ENCODE measurements around the gene SAP30L.

Gene SAP30L, protein sequence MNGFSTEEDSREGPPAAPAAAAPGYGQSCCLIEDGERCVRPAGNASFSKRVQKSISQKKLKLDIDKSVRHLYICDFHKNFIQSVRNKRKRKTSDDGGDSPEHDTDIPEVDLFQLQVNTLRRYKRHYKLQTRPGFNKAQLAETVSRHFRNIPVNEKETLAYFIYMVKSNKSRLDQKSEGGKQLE

DNA sequence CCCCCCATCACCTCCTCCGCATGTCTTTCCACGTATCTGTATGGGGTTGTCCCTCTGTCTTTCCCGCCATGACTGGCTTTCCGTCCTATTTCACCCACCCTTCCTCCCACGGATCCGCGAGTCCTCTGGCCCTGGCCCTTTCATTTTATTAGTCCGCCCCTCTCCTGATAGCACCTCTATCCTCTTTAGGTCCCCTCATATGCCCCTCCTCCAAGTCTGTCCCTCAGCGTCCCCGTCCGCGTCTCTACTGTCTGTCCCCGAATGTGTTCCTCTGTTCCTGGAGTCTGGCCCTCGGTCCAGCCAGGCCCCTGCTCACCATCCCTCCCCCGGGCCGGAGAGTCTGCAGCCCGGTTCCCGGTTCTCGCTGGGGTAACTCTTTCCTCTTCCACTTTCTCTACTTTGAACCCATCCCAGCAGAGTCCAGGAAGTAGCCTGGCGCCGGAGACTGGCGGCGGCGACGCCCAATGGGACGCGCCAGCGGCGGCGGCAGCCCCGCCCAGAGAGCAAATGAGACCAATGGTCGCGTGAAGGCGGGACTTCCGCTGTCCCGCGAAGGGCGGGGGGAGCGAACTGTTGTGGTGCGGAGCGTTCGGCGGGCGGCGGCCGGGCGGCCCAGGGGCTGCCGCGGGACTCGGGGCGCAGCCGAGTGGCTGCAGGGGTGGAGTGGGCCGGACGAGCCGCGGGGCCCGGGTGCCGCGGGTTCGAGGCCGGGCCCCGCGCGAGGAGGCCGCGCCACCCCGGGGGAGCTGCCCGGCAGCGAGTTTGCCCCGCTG, at the start of gene SAP30L:
Gene SAP30L, plus strand, starts transcription at position 576 of the 773 bp plus-strand sequence. CDS start 608 bp downstream, outside the sequence.
- DNase-seq: peak; percentile 80

DNA sequence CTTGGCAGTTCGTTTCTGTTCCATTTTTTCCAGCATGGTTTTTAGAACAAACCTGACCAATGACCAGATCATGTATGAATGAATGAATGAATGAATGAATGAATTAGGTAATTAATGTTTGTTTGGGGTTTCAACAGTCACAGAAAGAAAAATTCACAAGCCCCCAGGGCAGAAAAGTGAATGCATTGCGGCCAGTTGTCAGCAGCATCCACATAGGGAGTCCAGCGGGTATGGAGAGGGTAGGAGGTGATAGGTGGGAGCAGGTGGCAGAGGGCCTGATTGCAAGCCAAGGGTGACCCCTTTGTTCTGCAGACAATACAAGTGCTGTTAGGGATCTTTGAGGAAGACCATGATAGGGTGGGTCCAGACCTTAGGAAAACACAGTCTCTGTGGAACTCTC, 49.7 kb upstream of the SAP30L start:
- DNase-seq: no peak

DNA sequence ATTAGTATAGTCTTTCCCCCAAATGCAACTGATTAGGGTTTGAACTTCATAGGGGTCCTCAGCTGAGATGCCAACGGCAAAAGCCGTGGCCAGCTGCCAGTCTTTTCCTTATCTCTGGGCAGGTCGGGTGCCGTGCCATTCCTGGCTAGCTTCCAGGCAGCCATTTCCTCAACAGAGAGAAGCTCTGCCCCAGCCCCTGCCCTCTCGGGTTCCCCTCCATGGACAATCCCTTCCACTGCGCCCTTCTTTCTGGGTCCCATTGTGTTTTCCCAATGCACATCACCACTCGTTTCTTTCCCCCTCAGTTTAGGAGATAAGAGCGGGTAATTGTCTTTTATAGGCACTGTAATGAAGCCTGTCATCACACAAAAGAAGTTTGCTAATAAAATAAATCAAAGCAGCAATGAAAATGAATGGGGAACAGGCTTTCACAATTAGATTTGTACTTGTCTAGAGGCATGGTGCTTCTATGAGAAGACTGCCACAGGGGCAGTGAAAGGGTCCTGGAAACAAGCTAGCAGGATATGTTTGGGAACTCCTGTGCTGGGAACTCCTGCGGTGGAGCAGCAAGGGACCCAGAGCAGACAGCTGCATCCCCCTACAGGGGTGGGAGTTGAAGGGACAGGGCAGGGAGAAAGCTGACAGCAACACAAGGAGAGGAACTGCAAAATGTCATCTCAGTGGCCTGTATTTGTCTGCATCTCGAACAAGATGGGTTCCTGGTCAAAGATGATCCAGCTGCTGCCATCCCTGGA, 48.0 kb upstream of the SAP30L start:
- no peak for DNase-seq

DNA sequence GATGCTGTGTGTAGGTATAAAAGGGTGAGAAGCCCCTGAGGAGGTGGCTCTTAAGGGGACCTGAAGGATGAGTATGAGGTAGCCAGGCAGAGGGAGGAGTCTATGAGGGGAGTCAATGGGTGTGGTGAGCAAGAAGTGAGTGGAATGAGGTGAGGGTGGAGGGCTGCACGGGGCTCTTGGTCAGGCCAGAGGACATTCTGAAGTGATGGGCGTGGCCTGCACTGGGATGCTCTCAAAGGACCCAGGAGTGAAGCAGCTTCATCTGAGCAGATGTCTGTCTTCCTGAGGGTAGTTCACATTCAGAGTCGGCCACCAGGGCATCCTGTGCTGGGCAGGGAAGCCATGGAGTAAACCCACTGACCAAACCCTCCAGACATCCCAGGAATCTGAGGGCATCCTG, 45.1 kb upstream of the SAP30L start:
- DNase-seq: no peak

DNA sequence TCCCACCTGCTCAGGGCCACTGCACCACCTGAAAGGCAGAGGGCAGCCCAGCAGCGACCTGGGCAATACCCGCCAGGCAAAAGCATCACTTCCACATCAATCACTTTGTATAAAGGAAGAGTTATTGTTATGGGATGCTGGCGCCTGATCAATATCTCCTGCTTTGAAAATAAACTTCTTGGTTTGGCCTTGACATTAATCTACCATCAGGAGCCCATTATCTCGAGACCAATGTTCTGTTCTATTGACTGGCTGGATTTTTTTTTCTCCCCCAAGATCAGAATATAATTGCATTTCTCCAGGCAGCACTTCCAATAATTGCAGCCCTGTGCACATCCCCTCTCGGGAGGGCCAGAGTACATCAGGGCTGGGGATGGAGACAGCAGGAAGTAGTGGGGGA, 44.4 kb upstream of the SAP30L start:
- no peak for DNase-seq

DNA sequence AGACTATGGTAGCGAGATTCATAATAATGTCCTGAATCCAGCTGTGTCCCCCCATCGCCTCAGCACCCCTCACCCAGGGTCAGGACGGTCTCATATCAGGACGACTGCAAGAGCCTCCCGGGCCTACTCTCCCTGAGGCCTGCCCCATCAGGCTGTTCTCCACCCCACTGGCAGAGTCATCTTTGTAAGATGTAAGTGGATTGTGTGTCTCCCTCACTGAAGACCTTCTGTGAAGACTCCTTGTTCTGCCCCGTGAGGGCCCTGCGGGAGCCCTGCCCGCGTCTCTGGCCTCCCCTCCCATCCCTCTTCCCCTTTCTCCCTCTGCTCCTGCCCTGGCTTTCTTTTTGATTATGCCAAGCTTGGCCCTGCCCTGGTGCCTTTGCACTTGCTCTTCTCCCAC, 43.9 kb upstream of the SAP30L start:
- DNase-seq: no peak

DNA sequence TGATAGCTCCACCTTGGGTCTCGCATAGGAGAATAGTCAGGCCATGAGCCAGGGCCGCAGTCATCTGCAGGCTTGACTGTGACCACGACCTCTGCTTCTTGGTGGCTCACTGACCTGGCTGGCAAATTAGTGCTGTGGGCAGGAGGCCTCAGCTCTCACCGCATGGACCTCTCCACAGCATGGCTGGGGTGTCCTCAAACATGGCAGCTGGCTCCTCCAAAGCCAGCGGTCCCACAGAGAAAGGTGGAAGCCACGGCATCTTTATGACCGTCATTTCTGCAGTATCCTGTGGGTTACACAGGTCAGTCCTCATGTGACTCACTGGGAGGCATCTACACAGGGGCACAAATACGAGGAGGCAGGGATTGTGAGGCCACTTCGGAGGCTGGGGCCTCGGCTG, 43.2 kb upstream of the SAP30L start:
- DNase-seq: no peak

DNA sequence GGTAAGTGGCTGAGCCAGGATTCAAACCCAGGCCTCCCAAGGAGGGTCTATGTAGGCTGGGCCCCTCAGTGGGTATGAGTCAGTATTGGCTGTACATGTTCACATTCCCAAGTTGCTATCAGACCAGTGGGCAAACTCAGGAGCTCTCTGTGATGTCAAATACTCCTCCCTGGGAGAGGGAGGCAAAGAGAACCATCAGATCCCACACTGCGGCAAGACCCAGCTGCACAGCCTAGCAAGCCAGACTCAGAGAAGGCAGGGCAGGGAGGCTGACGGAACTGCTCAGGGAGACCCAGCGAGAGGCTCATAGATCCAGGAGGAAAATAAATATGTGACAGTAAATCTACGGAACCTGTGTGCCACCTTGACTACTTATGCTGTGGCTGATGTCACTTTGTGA, 42.6 kb upstream of the SAP30L start:
- DNase-seq: no peak

DNA sequence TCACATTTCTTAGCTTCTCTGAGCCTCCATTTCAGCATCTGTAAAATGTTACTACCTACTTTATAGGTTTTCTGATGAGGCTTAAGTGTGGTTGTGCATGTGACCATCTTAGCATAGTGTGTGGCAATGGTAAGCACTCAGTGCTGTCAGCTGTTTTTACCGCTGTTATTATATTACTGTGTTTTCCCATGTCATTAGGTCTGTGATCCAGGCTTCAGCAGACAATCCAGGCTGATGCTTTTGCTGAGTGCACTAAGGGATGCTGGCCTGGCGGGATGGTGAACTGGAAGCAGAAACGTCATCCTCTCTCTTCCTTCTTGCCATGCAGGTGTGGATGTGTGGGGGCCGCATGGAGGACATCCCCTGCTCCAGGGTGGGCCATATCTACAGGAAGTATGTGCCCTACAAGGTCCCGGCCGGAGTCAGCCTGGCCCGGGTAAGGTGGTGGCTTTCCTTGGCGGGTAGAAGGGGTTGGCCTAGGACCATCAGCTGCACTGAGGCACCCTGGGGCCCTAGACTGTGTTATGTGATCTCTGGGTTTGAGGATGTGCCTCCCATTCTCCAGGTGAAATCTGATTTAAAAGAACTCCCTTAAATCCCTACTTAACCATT, 41.9 kb upstream of the SAP30L start:
- no peak for DNase-seq

DNA sequence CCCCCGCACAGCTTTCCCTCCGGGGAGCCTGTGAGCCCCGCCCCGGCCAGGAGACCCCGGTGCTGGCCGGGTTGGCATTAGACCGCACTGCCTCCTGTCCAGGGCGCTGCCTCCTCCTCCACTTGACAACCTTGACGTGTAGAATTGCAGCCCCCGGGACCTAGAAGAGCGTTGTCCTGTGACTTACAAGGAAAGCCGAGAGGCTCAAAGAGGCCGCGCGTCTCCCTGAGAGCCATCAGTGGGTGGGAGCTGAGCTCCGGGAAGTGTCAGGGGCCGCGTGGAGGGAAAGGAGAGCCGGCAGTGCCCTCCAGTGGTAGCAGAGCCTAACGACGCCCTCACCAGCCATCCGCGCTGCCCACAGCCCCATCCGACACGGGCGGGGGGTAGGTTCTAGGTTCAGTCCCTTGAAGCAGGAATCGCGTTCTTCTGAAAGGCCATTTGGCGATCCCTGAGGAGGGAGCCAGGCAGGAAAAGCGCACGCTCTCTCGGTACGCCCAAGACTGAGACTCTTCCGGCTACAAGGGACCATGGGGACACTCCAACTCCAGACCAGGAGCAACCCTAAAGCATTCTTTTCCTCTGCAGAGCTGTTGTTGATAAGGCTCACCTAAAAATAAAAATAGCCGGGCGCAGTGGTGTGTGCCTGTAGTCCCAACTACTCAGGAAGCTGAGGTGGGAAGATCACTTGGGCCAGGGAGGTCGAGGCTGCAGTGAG, 40.6 kb upstream of the SAP30L start:
- DNase-seq: peak; percentile 66

DNA sequence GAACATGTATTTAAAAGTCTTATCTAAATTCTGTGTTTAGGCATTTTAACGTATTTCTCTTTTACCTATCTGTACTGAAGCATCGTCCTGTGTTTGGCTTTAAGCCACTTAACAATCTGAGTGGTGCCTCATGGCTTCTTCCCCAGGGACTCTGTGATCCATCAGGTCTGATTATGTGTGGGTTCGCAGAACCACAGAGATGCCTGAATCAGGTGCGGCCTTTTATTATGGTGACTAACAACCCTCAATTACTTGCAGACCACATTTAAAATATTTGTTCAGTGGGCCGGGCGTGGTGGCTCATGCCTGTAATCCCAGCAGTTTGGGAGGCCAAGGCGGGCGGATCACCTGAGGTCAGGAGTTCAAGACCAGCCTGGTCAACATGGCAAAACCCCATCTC, 39.6 kb upstream of the SAP30L start:
- DNase-seq: no peak

DNA sequence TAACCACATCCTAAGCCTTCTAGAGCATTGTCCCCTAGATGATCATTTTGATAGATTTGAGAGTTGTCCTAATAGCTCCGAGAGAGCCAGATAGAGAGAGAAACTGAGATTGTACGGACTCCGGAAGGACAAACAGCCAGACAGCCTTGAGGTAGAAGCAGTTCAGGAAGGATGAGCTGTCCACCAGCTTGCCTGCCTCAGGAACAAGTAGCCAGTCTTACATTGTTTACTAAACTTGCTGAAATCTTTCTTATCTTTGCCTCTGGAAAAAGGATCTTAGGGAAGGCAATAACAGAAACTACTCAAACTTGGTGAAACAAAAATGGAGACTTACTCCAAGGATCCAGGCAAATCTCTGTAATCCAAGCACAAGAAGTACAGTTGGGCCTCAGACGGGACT, 39.0 kb upstream of the SAP30L start:
- DNase-seq: no peak

DNA sequence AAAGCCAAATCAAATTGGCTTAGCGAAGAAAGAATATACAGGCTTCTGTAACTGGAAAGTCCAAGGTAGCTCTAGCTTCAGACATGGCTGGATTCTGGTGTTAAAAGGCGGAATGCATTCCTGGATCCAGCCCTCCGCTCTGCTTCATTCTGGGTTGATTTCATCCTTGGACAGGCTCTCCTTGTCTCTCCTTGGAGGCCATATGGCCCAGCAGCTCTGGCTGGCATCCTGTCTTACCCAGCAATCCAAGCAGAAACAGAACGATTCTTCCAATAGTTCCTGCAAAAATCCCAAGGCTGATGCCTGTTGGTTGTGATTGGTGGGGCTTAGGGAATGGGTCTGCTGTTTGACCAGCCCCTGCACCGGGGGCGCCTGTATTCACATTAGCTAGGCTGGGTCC, 37.0 kb upstream of the SAP30L start:
- no peak for DNase-seq

DNA sequence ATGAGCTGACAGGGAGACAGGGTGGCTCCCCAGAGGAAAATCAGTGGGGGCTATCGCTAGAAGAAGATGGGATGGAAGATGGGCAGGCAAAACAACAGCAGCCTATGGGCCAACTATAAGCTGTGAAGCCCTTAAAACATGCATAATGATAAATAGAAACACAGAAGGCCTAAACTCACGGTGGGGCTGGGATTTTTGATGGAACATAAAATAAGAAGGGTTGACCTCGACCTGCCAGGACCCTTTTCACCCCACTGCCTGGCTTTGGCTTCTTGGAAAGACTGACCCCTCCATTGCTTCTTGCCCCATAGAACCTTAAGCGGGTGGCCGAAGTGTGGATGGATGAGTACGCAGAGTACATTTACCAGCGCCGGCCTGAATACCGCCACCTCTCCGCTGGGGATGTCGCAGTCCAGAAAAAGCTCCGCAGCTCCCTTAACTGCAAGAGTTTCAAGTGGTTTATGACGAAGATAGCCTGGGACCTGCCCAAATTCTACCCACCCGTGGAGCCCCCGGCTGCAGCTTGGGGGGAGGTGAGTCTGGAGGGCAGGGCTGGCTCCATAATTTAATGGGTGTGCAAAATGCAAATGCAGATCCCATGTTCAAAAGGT, 36.5 kb upstream of the SAP30L start:
- no peak for DNase-seq

DNA sequence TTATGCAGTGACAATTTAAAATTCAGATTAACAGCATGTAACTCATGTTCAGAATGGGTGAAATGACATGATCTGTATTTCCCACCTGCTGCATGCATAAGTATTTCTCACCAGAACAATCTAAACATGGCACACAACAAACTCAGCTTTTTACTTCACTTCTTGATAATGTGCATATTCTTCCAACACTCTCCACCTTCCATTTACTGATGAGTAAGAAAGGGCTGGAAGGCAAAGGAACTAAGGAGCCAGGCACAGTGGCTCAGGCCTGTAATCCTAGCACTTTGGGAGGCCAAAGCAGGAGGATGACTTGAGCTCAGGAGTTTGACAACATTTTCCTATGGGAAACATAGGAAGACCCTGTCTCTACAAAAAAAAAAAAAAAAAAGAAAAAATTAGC, 35.8 kb upstream of the SAP30L start:
- no peak for DNase-seq

DNA sequence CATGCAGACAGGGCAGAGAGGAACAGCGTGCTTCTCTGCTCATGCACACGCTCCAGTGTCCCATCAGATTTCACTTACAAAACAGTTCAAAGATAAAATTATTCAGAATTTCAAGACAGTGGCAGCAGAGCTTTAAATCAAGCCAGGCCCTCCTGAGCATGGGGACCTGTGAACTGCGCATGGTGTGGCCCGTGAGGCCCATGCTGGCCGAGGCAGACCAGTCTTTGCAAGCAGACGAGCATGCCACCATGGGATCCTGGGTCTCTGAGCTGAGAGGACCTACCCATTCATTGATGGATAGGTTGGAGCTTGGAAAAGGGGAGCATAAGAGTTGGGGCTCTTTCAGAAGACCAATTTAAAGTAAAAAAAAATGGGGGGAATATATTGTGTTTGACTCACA, 35.0 kb upstream of the SAP30L start:
- DNase-seq: no peak

DNA sequence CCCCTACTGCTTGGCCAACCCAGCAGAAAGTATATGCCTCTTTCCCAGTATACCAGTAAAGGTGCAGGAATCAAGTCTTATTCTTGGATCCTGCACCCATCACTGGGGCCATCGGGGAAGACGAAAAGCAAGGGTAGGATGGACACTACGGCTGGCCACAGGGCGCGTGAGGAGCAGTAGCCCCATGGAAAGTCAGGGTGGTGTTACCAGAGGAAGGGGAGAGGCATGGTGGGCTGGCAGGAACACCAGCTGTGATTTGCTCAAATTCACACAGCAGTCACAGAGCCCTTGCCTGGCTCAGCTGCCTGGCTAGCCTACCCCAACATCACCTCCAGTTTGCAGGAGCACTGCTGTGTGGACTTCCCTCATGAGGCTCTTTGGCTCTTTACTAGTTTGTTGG, 34.5 kb upstream of the SAP30L start:
- DNase-seq: no peak

DNA sequence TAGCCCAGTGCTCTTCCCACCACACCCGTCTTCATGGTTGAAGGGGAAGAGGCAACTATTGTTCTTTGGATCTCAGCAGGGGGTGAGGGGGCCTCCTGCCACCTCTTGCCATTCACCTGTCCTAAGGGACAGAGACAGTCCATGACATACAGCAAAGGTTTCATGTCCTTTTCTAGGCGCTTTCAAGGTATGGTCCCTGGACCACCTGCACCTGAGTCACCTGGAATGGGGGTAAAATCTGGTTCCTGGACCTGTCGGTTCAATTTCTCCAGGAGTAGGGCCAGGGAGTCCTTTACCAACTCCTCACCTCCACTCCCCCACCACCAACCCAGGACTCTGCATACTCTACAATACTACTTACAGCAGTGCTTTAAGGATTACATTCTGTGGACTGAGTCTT, 33.5 kb upstream of the SAP30L start:
- no peak for DNase-seq

DNA sequence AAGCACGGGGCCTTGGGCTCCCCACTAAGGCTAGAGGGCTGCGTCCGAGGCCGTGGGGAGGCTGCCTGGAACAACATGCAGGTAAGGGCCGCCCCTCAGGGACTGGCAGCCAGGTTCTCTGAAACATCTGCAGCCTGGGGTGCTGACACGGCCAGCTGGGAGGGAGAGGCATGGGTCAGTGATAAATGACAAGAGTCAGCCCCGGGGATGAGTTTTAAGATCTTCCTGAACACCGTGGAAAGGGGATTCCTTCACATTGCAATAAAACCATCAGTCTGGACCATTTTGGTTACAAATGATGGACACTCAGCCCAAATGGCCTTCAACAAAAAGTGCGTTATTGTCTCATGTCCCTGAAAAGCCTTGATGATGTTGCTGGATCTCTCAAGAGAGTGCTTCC, 32.9 kb upstream of the SAP30L start:
- DNase-seq: no peak

DNA sequence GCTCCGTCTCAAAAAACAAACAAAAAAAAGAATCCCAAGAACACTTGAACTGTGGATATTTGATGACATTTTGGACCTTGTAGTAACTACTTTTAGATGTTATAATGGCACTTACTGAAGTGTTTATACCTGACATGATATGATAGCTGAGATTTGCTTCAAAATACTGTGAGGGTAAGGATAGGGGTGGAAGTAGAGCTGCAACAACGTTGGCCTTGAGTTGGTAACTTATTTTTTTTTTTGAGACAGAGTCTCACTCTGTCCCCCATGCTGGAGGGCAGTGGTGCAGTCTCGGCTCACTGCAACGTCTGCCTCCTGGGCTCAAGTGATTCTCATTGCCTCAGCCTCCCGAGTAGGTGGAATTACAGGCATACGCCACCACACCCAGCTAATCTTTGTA, 30.7 kb upstream of the SAP30L start:
- DNase-seq: no peak

DNA sequence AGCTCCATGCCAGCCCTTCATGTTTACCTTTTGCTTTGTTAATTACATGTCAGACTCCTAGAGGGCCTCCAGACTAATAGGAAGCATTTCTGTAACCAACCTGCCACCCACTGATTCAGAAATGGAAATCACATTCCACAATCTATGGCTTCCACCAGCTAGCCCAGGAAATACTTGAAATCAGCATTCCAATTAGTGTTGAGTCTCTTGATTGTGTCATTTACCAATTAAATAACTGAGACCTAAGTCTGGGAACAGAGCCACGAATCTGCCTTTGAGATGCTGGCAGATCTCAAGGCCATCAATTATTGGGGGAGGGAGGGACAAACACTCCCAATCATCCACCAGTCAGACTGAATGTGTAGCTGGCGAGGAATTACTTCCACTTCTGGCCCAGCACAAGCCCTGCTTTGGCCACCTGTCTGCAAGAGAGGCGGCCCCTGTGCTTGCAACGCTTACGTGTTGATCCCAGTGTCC, 27.4 kb upstream of the SAP30L start:
- no peak for DNase-seq

DNA sequence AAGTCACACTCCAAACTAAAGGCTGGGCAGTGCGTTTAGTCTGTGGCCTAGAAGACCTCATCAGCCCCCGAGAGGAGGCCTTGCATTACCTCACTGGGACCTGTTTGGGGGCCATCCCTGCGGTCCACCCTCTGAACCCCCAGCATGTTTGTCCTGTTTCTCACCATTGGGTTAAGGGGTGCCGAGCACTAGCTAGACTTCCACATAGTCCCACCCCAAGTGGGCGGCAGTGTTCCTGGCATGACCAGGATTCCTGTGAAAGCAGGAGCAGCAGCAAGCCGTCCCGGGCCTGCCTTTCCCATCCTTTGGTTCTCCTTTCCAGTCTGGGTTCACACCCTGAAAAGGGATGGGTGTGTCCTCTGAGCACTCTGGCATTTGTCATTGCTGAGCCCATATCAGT, 26.6 kb upstream of the SAP30L start:
- DNase-seq: no peak

DNA sequence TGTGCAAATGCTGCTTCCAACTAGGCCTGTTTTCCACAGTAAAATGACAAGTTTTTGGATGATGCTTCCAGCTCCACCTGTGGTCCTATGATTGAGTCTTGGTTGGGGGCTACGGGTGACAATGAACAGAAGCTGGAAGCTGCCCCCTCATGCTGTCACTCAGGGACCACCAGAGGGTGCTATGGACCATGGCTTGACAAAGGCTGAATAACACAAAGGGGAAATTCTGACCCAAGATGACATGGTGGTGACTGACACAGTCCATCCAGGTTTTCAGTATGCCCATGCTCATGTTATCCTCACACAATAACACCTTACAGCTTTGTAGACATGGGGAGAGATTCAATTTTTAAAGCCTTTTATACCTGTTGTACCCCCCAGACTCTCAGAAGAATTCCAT, 23.9 kb upstream of the SAP30L start:
- DNase-seq: peak; percentile 25
